ENCODE data around the gene ADAMTS3. TPM values are rescaled to one million over a fixed set of nuclear protein-coding genes. Genes with fewer than 3 reads are reported as not detected.

The ADAMTS3 gene
- total RNA-seq, 1 donor from 2014 or later: 1.1 TPM

DNA sequence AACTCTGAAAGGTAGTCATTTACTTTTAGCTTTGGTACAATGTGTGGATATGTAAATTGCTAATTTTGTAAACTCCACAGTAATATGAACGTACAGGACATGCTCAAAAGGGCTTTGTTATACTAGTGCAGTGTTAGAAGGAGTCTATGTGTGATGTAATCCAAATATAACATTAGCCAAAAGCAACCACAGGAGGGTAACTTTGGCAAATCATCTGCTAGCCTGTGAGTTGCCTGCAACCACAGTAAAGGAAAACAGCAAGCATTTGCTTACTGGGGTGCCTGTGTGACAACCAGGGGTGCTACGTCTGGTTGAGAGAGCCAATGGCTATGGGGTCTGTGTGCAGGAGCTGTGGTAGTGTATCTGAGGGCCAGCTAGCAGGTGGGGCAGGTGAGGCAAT is 245.8 kb downstream of the ADAMTS3 start:
- no peak for DNase-seq
- TF ChIP-seq, protein P1, sequence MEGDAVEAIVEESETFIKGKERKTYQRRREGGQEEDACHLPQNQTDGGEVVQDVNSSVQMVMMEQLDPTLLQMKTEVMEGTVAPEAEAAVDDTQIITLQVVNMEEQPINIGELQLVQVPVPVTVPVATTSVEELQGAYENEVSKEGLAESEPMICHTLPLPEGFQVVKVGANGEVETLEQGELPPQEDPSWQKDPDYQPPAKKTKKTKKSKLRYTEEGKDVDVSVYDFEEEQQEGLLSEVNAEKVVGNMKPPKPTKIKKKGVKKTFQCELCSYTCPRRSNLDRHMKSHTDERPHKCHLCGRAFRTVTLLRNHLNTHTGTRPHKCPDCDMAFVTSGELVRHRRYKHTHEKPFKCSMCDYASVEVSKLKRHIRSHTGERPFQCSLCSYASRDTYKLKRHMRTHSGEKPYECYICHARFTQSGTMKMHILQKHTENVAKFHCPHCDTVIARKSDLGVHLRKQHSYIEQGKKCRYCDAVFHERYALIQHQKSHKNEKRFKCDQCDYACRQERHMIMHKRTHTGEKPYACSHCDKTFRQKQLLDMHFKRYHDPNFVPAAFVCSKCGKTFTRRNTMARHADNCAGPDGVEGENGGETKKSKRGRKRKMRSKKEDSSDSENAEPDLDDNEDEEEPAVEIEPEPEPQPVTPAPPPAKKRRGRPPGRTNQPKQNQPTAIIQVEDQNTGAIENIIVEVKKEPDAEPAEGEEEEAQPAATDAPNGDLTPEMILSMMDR (IDR thresholded peaks at IDR 0.05): no peak
- Histone ChIP-seq H3K27ac (no peak overlapping the region), H3K4me1 (no peaks in the 10 kb centered on the region), H3K36me3 (no peaks in the 10 kb centered on the region), H3K27me3 (ENCODE audit: low read depth) (no peaks in the 10 kb centered on the region), H3K4me3 (no peak overlapping the region), H3K9me3 (no peaks in the 10 kb centered on the region)
- intact Hi-C loops (cut with DNase I): no loop called here
- no peak for ATAC-seq

DNA sequence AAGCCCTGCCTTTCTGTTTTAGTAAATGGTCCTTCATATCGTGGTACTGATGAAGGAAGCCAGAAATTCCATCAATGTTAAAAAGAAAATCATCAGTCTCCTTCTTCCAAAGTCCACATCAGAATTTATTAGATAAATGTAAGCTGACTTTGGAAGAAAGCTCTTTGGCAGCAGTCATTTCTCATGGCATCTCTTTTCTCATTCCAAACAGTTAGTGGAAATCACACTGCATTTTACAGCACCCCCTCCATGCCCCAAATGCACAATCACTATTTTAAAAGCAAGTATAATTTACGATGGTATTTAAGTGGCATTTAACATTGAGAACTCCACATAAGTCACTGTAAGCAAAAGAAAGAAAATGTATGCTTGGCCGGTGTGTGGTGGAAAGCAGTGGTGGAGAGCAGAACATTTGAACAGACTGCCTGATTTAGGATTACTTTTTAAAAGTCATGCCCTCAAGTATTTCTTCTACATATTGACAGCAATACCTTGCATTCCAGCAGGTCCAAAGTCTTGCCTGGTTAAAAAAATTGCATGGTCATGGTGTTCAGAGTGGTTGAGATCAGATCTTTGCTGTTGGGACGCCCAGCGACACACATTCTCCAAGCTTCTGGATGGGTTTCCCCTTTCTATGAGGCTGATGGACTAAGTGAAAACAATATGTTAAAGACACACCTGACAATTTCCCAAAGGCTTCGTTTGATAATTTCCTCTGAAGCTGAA is 248.6 kb downstream of the ADAMTS3 start:
- Histone ChIP-seq H3K36me3 (no peaks in the 10 kb centered on the region), H3K27me3 (ENCODE audit: low read depth) (no peaks in the 10 kb centered on the region), H3K4me1 (no peaks in the 10 kb centered on the region), H3K27ac (no peak overlapping the region), H3K4me3 (no peak overlapping the region), H3K9me3 (no peaks in the 10 kb centered on the region)
- DNase-seq: no peak
- TF ChIP-seq, protein P1 (IDR thresholded peaks at IDR 0.05): no peak
- ATAC-seq: no peak
- intact Hi-C loops (cut with DNase I): no loop called here

DNA sequence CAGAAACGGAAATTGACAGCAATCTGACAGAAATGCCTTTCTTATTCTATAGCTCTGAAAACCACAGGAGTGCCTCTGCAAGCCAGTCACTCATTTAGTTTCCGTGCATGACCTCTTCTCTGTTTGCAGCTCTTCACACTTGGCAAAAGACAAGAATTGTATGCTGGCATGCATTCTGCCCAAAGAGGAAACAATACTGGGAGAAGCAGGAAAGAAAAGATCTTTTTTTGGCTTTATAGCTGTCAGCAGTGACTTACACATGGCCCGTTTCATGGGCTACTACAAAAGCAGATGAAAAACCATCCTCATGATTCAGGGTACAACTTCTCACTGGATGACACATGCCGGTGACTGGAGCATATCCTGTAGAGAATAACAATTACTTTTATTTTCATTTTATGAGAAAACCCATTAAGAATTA is 249.4 kb downstream of the ADAMTS3 start:
- ATAC-seq (no peak), DNase-seq (no peak)
- Histone ChIP-seq H3K4me3 (no peak overlapping the region), H3K36me3 (no peaks in the 10 kb centered on the region), H3K27me3 (ENCODE audit: low read depth) (no peaks in the 10 kb centered on the region), H3K9me3 (no peaks in the 10 kb centered on the region), H3K27ac (no peak overlapping the region), H3K4me1 (no peaks in the 10 kb centered on the region)
- intact Hi-C loops (cut with DNase I): no loop called here
- TF ChIP-seq, protein P1 (IDR thresholded peaks at IDR 0.05): no peak

DNA sequence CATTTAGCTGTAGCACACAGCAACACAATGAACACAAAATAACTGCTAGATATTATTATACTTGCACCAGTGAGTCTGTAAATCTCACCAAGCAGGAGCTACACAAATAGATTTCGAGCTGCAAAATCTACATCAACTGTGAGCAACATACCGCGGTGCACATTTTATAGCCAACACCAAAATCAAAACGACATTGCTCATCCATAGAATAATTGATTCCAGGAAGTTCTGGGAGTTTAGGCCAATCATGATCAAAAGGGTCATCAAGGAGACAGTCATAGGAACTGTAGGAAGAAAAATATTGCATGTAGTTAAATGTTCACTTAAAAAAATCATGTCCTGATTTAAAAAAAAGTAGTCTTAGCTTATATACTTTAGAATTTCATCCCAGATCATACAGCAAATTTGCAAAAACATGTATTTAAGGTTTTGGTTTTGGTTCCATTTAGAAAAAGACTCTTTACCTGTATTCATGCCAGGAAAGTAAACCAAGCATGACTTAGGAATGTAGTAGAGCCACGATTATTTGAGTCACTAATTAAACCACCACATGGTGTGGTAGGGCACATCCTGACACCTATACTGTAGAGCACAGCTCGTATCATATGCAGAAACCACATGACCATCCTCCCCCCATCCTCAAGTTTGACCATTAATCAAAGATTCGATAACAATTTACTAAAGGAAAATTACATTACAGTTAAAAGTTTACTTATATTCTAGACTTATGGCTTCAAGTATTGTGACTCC is 250.4 kb downstream of the ADAMTS3 start:
- H3K27ac ChIP-seq: no peak overlapping the region

DNA sequence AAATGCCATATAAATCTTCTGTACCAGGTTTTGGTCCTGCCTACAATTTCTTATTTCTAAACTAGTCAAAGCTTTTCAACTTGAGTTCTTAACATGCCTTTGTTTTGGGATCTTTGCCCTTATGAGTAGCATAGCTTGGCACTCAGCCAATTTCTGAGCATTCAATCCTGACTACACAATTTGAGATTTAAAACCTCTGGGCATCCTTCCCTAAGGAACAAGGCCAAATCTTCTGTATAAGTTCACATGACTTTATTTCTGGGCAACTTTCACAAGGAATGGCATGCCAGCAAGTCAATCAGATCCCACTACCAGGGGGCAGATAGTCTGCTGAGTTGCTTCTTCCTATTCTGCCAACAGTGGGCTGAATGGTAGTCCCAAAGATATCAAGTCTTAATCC is 254.2 kb downstream of the ADAMTS3 start:
- intact Hi-C loops (cut with DNase I): no loop called here
- ATAC-seq (no peak), DNase-seq (no peak)
- Histone ChIP-seq H3K27me3 (ENCODE audit: low read depth) (no peaks in the 10 kb centered on the region), H3K4me1 (peaks cover 18% of the 10 kb centered on the region), H3K27ac (no peak overlapping the region), H3K4me3 (no peak overlapping the region), H3K36me3 (no peaks in the 10 kb centered on the region), H3K9me3 (no peaks in the 10 kb centered on the region)
- TF ChIP-seq, protein P1 (IDR thresholded peaks at IDR 0.05): no peak

More for the DNA sequence above, 250.4 kb downstream of the ADAMTS3 start:
- ATAC-seq: no peak
- TF ChIP-seq, protein P1 (IDR thresholded peaks at IDR 0.05): no peak
- DNase-seq: no peak
- Histone ChIP-seq H3K4me1 (no peaks in the 10 kb centered on the region), H3K4me3 (no peak overlapping the region), H3K9me3 (no peaks in the 10 kb centered on the region), H3K27me3 (ENCODE audit: low read depth) (no peaks in the 10 kb centered on the region), H3K36me3 (no peaks in the 10 kb centered on the region)
- intact Hi-C loops (cut with DNase I): no loop called here
